IPS-11a (cell line): ENCODE measurements around the gene NDUFAF5.
"Not testable (repeated sequence)": the region's sequence is repeated elsewhere in the genome, so short reads cannot be mapped to it uniquely, and the experiment has no call there.

Experiments used
- H3K4me3 ChIP-seq: one replicate; pipeline ENCODE4 v1.5.1; 2013; ENCODE audit warnings: low read depth, low read length, control low read depth

NDUFAF5 gene, protein sequence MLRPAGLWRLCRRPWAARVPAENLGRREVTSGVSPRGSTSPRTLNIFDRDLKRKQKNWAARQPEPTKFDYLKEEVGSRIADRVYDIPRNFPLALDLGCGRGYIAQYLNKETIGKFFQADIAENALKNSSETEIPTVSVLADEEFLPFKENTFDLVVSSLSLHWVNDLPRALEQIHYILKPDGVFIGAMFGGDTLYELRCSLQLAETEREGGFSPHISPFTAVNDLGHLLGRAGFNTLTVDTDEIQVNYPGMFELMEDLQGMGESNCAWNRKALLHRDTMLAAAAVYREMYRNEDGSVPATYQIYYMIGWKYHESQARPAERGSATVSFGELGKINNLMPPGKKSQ

DNA sequence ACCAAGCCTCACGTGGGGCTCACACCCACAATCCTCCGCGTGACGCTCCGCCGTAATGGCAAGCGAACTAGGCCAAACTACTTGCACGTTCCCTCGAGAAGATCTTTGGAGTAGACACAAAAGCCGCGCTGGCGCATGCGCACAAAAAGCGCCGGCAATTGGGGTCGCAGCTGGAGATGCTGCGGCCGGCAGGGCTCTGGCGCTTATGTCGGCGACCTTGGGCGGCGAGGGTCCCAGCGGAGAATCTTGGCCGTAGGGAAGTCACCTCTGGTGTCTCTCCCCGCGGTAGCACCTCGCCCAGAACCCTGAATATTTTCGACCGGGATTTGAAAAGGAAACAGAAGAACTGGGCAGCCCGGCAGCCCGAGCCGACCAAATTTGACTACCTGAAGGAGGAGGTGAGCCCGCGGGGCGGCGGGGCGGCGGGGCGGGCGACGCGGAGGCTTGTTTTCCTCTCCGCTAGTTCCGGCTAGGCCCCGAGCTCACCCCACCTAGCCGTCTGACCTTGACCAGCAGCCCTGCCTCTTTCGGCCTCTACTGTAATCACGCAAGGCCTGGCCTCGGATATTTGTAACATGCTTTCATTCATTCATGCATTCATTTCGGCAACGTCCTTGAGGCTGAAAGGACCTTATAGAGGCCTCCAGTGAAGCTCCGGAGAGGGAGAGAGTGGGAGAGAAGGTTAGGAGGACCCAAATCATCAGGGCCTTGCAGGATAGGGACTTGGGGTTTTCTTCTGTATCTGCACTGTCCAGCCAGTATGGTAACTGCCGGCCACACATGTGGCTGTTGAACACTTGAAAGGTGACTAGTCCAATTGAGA, at the start of gene NDUFAF5, which contains the start of gene ESF1:
Gene NDUFAF5, plus strand, starts transcription at position 136 of the 823 bp plus-strand sequence. Its CDS starts 41 bp downstream, at position 177.
Gene ESF1, minus strand, starts transcription at position 27 of the 823 bp plus-strand sequence. CDS start 1,779 bp downstream, outside the sequence.
- peak within 1 kb of the TSS; percentile 94 for H3K4me3 ChIP-seq

DNA sequence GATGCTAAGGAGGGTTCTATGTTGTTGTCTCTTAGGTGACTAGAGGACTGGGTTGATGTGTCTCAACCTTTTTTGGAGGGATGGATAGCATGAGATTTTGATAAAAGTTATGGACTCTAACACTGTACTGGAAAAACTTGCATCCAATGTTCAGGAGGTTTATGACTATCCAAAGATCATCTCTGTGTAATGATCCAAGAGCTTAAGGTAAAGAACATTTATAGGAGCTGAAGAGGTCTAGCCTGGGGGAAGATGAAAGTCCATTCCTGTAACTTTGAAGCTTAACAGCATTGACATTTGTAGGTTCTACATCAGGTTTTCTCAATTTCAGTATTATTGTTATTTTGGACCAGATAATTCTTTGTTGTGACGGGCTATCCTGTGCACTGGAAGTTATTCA, 49.0 kb upstream of the NDUFAF5 start:
- no peak overlapping the region for H3K4me3 ChIP-seq

DNA sequence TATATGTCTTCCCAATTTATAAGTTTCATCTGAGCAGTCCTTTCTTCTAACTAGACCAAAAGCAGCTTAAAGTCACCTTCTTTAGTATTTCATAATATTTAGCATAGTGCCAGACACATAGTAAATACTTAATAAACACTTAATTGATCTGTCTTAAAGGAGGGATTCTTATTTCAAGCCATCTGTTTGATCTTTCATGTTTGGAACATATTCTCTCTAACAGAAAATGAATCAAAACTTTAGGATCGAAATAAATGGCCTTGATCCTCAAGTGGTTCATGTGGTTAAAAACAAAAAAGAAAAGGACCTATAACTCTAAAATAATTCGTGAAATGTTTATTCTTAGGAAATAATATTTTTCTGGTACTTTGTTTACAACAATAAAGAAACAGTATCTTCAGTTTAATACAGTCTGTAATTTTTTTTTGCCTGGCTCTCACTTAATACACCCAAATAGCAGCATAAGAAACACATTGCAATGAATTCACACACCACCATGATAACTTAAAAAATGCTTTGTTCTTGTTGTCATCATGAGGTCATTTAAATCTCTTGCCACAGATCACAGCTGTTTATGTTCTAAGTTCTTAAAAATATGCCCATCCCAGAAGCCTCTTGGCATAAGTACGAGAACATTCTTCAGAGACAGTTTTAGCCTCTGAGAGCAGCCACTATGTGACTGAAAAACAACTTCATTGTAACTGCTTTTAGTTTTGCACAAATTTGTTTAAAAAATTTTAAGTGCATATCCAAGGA, 48.2 kb upstream of the NDUFAF5 start:
- H3K4me3 ChIP-seq: no peak overlapping the region

DNA sequence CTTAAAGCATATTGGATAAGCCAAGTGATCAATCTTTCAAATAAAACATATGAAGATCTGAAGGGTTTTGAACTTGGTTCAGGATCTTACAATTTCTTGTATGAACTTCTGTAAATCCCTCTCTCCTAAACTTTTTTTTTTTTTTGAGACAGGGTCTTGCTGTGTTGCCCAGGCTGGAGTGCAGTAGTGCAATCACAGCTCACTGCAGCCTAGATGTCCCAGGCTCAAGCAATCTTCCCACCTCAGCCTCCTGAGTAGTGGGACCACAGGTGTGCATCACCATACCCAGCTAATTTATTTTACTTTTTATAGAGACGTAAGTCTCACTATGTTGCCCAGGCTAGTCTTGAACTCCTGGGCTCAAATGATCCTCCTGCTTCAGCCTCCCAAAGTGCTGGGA, 46.6 kb upstream of the NDUFAF5 start:
- H3K4me3 ChIP-seq: not testable (repeated sequence)

DNA sequence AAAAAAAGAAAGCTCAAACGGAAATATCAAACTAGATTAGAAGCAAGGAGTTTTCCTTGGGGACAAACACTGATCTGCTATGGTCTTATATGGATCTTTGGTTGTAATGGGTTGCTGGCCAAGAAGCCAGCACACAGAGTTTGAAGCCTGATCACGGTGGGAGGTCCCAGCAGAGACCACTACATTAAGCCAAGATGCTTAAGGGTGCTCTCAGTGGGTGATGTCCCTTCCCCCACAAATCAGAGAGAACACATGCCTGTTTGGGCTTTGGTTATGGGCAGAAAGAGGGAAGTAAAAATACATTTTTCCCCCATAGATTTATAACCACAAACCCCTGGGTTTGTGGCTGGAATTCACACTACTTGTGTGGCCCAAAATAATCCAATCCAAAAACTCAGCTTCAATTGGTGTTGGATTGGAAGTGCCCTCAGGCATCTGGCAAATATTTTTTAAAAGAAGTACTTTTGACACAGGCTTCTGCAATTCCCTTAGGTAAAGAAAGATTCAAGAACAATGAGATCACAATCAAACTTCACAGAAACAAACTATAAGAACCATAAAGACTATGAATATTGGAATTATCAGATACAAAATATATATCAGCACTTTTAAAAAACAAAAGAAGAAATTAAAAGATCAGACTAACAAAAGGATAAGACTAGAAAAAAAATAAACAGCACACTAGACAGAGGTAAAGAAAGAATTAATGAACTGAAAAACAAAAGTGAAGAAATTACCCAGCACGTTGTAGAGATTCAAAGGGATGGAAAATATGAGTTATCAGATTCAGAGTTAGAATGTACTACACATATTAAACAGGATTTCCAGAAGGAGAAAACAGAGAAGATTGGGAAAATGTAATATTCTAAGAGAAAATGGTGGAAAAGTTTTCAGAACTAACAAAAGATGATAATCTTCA, 44.8 kb upstream of the NDUFAF5 start:
- H3K4me3 ChIP-seq: no peak overlapping the region

DNA sequence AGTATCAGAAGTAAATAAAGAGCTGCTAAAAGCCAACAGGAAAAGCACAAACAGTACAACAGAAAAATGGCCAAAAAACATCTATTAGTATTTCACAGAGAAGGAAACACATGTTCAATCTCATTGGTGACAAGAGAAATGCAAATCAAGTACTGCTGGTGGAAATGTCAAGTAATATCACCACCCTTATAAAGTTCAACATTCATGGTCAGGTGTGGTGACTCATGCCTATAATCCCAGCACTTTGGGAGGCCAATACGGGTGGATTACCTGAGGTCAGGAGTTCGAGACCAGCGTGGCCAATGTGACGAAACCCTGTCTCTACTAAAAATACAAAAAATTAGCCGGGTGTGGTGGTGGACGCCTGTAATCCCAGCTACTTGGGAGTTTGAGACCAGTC, 42.9 kb upstream of the NDUFAF5 start:
- no peak overlapping the region for H3K4me3 ChIP-seq

DNA sequence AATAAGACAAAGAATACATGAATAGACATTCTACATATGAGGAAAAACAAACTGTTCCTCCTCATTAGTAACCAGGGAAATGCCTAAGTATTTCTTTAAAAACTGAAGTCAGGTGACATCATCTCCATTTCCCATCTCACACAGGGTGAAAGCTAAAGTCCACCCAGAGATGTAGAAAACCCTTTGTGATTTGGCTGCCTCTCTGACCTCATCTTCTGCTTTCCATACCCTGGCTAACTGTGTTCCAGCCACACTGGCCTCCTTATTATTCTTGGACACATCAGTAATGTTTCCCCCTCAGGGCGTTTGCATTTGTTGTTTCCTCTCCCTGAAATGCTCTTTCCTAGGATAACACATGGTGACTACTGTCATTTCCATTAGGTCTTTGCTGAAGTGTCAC, 40.5 kb upstream of the NDUFAF5 start:
- H3K4me3 ChIP-seq: no peak overlapping the region

DNA sequence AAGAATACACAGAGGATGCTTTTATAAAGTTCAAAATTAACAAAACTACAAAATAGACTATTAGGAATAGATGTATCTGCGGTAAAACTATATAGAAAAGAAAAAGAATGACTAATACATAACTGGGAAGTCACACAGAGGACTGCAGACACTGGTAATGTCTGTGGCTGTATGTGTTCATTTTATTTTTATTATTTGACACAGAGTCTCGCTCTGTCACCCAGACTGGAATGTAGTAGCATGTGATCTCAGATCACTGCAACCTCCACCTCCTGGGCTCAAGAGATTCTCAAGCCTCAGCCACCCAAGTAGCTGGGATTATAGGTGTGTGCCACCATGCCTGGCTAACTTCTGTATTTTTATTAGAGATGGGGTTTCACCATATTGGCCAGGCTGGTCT, 39.0 kb upstream of the NDUFAF5 start:
- no peak overlapping the region for H3K4me3 ChIP-seq

DNA sequence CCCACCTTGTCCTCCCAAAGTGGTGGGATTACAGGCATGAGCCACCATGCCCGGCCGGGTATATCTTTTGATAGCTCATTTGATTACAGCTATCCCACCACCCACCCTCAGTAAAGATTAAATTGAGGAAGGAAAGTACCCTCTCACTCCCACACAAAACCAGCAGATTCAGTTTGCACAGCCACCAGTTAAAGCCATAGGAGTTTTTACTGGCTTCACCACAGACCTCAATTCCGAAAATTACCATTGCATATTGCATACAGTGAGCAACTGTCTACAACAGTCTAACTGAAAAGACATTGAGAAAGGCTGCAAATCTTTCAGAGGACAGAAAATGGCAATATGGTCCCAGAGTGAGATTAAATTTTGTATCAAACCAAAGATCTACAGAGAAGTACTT, 35.0 kb upstream of the NDUFAF5 start:
- no peak overlapping the region for H3K4me3 ChIP-seq

DNA sequence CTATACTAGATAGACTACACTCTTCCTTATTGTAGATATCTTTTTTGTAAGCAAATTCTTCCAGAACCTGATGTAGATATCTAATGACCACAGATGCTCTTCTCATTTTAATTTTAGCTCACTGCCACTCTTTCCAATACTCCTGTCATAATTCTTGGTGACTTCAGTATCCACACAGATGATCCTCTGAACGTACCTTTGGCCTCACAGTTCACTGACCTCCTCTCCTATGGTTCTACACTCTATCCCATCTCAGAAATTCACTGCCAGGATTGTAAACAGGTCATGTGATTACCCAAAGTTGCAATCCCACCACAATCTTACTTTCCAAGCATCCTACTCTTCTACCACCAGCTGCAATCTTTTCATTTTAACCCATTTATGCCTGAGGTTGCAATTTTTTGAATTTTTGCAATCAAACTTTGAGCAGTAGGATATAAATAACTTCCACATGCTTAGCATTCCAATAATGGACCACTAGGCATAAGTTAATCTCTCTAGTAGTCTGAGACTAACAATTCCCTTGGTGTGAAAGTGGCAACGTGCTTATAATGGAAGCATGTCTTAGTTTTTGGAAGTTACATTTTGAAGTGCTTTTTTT, 31.3 kb upstream of the NDUFAF5 start:
- no peak overlapping the region for H3K4me3 ChIP-seq

DNA sequence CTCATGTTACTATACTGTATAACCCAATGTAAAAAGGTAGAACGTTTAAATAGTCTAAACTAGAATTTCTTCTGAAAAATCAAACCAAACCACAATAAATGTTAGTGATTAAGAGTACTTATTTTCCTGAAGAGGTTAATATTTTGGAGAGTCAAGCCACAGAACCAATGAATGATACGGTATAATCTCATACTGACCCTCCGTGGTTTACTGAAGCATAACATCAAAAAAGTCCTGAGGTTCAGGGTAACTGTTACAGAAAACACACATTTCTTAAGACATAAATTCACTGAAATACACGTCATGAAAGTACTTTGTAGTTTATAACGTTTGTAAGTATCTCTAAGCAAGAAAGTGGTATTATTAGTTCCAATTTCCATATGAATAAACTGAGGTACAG, 29.0 kb upstream of the NDUFAF5 start:
- H3K4me3 ChIP-seq: no peak overlapping the region

DNA sequence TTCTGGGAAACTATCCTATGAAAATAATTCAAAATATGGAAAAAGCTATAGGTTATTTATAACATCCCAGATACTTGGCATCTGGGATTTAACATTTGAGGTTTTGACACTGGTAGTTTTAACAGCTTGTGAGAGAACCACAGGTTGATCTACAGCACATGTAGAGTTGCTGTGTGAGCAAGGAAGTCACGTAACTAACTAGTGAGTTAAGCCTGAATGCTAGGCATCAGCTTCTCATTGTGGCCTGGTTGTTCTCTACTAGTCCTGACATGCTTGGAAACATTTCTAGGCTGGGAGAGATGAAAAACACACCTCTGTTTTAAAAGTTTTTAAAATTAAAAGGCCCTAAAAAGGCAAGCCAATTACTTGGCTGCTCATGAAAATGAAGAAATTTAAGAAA, 28.3 kb upstream of the NDUFAF5 start:
- H3K4me3 ChIP-seq: no peak overlapping the region

DNA sequence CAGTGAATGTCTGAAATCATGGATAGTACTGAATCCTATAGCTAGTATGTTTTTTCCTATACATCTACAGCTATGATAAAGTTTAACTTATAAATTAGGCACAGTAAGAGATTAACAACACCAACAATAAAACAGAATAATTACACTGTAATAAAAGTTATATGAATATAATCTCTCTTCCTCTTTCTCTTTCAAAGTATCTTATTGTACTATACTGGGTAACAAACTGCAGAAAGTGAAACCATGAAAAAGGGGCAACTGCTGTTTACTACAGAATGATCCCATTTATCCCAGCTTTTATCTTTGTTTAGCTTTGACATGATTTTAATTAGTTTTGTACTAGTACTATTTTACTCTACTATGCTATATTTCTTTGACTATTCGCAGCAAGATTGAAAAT, 25.9 kb upstream of the NDUFAF5 start:
- no peak overlapping the region for H3K4me3 ChIP-seq

DNA sequence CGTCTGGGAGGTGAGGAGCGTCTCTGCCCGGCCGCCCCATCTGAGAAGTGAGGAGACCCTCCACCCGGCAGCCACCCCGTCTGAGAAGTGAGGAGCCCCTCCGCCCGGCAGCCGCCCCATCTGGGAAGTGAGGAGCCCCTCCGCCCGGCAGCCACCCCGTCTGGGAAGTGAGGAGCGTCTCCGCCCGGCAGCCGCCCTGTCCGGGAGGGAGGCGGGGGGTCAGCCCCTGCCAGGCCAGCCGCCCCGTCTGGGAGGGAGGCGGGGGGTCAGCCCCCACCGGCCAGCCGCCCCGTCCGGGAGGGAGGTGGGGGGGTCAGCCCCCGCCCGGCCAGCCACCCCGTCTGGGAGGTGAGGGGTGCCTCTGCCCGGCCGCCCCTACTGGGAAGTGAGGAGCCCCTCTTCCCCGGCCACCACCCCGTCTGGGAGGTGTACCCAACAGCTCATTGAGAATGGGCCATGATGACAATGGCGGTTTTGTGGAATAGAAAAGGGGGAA, 24.3 kb upstream of the NDUFAF5 start:
- not testable (repeated sequence) for H3K4me3 ChIP-seq

DNA sequence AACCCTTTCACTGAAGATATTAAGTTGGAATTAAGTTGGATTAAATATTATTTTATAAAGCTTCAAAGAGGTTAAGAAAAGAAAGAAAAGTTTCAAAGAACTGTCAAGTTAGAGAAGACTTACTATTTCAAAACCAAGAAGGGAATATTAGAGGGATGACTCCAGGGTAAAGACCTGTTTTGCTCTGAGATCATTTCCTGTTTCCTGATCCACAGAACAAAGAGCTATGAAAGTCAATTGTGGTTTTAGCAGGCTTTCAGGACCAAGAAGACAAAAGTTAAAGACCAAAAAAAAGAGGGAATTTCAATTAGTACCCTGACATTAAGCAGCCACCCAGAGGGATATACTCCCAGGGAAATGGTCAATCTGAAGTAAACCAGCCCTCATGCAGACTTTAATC, 19.5 kb upstream of the NDUFAF5 start:
- no peak overlapping the region for H3K4me3 ChIP-seq

DNA sequence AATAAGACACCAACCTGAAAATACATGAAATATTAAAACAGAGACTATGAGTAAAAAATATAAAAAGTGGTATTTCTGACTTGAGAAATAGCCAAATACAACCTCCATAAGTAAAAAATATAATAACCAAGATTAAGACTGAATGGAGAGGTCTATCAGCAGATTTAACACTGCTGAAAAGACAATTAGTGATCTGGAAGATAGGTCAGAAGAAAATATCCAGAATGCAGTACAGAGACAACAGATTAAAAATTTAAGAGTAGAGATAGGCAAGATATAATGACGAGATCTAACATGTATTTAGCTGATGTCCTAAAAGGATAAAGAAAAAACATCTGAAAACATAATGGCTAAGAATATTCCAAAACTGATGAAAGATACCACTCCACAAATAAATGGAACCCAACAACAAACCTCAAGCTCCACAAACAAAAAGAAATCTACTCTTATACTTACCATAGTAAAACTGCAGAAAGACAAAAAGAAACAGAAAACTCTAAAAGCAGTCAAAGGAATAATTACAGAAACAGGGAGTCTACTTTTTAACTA, 18.9 kb upstream of the NDUFAF5 start:
- H3K4me3 ChIP-seq: no peak overlapping the region

DNA sequence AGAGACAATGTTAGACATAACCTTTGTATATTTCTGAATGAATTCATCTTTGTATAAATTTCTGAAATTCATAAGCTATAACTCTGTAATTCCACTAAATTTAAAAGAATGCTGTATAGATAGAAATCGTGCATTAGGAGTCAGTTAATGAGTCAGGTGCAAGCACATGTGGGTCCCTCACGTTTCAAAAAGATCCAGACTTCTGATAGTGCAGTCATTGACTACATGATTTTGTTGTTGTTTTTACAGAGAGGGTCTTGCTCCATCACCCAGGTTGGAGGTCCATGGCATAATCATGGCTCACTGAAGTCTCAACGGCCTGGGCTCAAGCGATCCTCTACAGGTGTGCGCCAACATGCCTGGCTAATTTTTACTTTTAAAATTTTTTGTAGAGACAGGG, 14.7 kb upstream of the NDUFAF5 start:
- no peak overlapping the region for H3K4me3 ChIP-seq

DNA sequence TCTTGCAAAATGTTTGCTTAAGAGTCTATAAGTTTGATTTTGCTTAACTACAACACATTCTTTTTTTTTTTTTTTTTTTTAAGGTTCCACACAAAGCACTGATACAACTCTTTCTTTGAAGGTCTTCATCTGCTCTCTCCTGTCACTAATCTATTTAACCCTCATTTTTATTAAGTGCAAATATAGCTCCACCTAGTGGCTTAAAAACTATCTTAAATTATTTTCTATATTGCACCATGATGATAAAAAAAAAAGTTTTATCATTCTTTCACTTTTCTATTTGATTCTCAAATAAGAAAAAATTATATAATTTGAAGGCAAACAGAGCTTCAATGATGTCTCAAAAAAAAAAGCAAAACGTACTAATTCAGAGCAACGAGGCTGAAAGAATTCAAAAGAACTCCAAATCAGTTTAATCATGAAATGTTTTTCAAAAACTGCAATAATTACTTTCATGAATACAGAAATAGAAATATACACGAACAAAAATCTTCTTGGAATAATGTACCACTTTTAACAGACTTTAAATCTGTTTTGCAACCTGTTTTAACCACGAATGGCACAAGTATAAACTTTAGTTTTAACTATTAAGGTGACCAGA, 12.9 kb upstream of the NDUFAF5 start:
- no peak overlapping the region for H3K4me3 ChIP-seq

DNA sequence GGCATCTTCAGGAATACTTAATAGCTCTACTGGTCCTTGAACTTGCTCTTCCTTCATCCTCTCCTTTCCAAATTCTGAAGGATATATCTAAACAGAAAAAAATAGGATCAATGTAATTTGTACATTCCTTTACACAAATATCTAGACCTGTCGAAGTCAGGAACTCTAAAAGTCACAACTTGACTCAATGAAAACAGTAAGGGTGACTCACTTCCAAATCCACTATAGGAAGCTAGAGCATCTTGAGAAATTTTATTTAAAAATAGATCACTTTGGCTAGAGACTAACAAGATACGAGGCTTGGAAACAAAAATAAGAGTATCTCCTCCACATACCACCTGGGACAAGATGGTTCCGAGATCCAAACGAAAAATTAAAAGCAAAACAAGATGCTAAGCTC, 12.3 kb upstream of the NDUFAF5 start:
- H3K4me3 ChIP-seq: no peak overlapping the region
